Measurements from ENCODE around the gene ARID5A. TPM values are rescaled to one million over a fixed set of nuclear protein-coding genes. Genes with fewer than 3 reads are reported as not detected.
A peak's percentile ranks its signal among the peaks of the same experiment; 100 is the strongest.
"Not testable (repeated sequence)": the region's sequence is repeated elsewhere in the genome, so short reads cannot be mapped to it uniquely, and the experiment has no call there.

ARID5A gene
- 7.5 TPM for polyA plus RNA-seq
- long read RNA-seq, donor 1, result 0 reads
- long read RNA-seq, donor 2, partial matches to known transcripts, result 6 of 9 reads
- long read RNA-seq, donor 2, other reads (novel, unspliced or antisense), result 0 of 9 reads
- long read RNA-seq, donor 3, result 0 reads
- long read RNA-seq, donor 4, result 0 reads
- long read RNA-seq, donor 5, partial matches to known transcripts, result 0 of 1 reads
- long read RNA-seq, donor 5, other reads (novel, unspliced or antisense), result 0 of 1 reads
- long read RNA-seq, donor 6, partial matches to known transcripts, result 0 of 4 reads
- long read RNA-seq, donor 6, other reads (novel, unspliced or antisense), result 0 of 4 reads
- long read RNA-seq, donor 7, partial matches to known transcripts, result 0 of 3 reads
- long read RNA-seq, donor 7, other reads (novel, unspliced or antisense), result 0 of 3 reads
- long read RNA-seq, donor 8, partial matches to known transcripts, result 6 of 9 reads
- long read RNA-seq, donor 8, other reads (novel, unspliced or antisense), result 0 of 9 reads
- long read RNA-seq, donor 9, result 0 reads
- long read RNA-seq, donor 10, partial matches to known transcripts, result 5 of 10 reads
- long read RNA-seq, donor 10, other reads (novel, unspliced or antisense), result 0 of 10 reads
- long read RNA-seq, donor 11, result 0 reads

GRCh38 chr2:96536445-96537065, at the start of gene ARID5A:
ARID5A (plus strand) TSS chr2:96536752; CDS start chr2:96536827, 75 bp downstream.
- Histone ChIP-seq H3K36me3 (ENCODE audit: control insufficient read depth, insufficient read depth, low read length) (no peaks in the 10 kb centered on the region), H3K4me1 (ENCODE audit: control insufficient read depth, insufficient read depth, low read length) (peaks cover 23% of the 10 kb centered on the region), H3K9me3 (ENCODE audit: control insufficient read depth, low read depth, low read length) (no peaks in the 10 kb centered on the region), H3K27ac (ENCODE audit: low read length) (peak within 1 kb of the TSS; percentile 44), H3K27me3 (ENCODE audit: control insufficient read depth, insufficient read depth, low read length) (peaks cover 19% of the 10 kb centered on the region), H3K4me3 (ENCODE audit: low read length) (peak within 1 kb of the TSS; percentile 66)
- peak; percentile 91 for DNase-seq
- WGBS (ENCODE audit: insufficient coverage, low lambda C conversion rate), result no CpG with 5 or more reads among the region's 69 CpGs

GRCh38 chr2:96489261-96489660, 47.3 kb upstream of the ARID5A start:
- Histone ChIP-seq H3K27me3 (ENCODE audit: control insufficient read depth, insufficient read depth, low read length) (no peaks in the 10 kb centered on the region), H3K4me3 (ENCODE audit: low read length) (no peak overlapping the region), H3K36me3 (ENCODE audit: control insufficient read depth, insufficient read depth, low read length) (no peaks in the 10 kb centered on the region), H3K27ac (ENCODE audit: low read length) (no peak overlapping the region), H3K4me1 (ENCODE audit: control insufficient read depth, insufficient read depth, low read length) (peaks cover 8% of the 10 kb centered on the region), H3K9me3 (ENCODE audit: control insufficient read depth, low read depth, low read length) (no peaks in the 10 kb centered on the region)
- WGBS (ENCODE audit: insufficient coverage, low lambda C conversion rate), result 83% methylated on average over 1 of the region's 3 CpGs
- DNase-seq, result no peak

GRCh38 chr2:96489663-96490062, 46.9 kb upstream of the ARID5A start:
- no peaks in the 10 kb centered on the region for H3K27me3 ChIP-seq (ENCODE audit: control insufficient read depth, insufficient read depth, low read length)
- H3K4me3 ChIP-seq (ENCODE audit: low read length), result no peak overlapping the region
- H3K4me1 ChIP-seq (ENCODE audit: control insufficient read depth, insufficient read depth, low read length), result peaks cover 8% of the 10 kb centered on the region
- no peaks in the 10 kb centered on the region for H3K36me3 ChIP-seq (ENCODE audit: control insufficient read depth, insufficient read depth, low read length)
- no peak overlapping the region for H3K27ac ChIP-seq (ENCODE audit: low read length)
- H3K9me3 ChIP-seq (ENCODE audit: control insufficient read depth, low read depth, low read length), result no peaks in the 10 kb centered on the region
- WGBS (ENCODE audit: insufficient coverage, low lambda C conversion rate), result 80% methylated on average over 1 of the region's 1 CpG
- no peak for DNase-seq

- Histone ChIP-seq H3K36me3 (ENCODE audit: control insufficient read depth, insufficient read depth, low read length) (no peaks in the 10 kb centered on the region), H3K9me3 (ENCODE audit: control insufficient read depth, low read depth, low read length) (peaks cover 2% of the 10 kb centered on the region), H3K27ac (ENCODE audit: low read length) (no peak overlapping the region), H3K27me3 (ENCODE audit: control insufficient read depth, insufficient read depth, low read length) (no peaks in the 10 kb centered on the region), H3K4me3 (ENCODE audit: low read length) (no peak overlapping the region), H3K4me1 (ENCODE audit: control insufficient read depth, insufficient read depth, low read length) (no peaks in the 10 kb centered on the region)
- no peak for DNase-seq
- no CpG with 5 or more reads among the region's 1 CpG for WGBS (ENCODE audit: insufficient coverage, low lambda C conversion rate)
Observed at GRCh38 chr2:96491860-96492497, 44.6 kb upstream of the ARID5A start.

- Histone ChIP-seq H3K4me3 (ENCODE audit: low read length) (no peak overlapping the region), H3K36me3 (ENCODE audit: control insufficient read depth, insufficient read depth, low read length) (no peaks in the 10 kb centered on the region), H3K9me3 (ENCODE audit: control insufficient read depth, low read depth, low read length) (peaks cover 2% of the 10 kb centered on the region), H3K27ac (ENCODE audit: low read length) (no peak overlapping the region), H3K27me3 (ENCODE audit: control insufficient read depth, insufficient read depth, low read length) (no peaks in the 10 kb centered on the region), H3K4me1 (ENCODE audit: control insufficient read depth, insufficient read depth, low read length) (no peaks in the 10 kb centered on the region)
- 71% methylated on average over 1 of the region's 5 CpGs for WGBS (ENCODE audit: insufficient coverage, low lambda C conversion rate)
- DNase-seq, result no peak
Observed at GRCh38 chr2:96493072-96493471, 43.5 kb upstream of the ARID5A start.

- no peak for DNase-seq
- H3K4me3 ChIP-seq (ENCODE audit: low read length), result no peak overlapping the region
- H3K9me3 ChIP-seq (ENCODE audit: control insufficient read depth, low read depth, low read length), result peaks cover 2% of the 10 kb centered on the region
- no peaks in the 10 kb centered on the region for H3K4me1 ChIP-seq (ENCODE audit: control insufficient read depth, insufficient read depth, low read length)
- H3K36me3 ChIP-seq (ENCODE audit: control insufficient read depth, insufficient read depth, low read length), result no peaks in the 10 kb centered on the region
- no peaks in the 10 kb centered on the region for H3K27me3 ChIP-seq (ENCODE audit: control insufficient read depth, insufficient read depth, low read length)
- WGBS (ENCODE audit: insufficient coverage, low lambda C conversion rate), result no CpG with 5 or more reads among the region's 1 CpG
- H3K27ac ChIP-seq (ENCODE audit: low read length), result no peak overlapping the region
Observed at GRCh38 chr2:96494188-96494587, 42.4 kb upstream of the ARID5A start.

- H3K27ac ChIP-seq (ENCODE audit: low read length), result no peak overlapping the region
- no CpG with 5 or more reads among the region's 6 CpGs for WGBS (ENCODE audit: insufficient coverage, low lambda C conversion rate)
- H3K4me3 ChIP-seq (ENCODE audit: low read length), result no peak overlapping the region
- peaks cover 14% of the 10 kb centered on the region for H3K27me3 ChIP-seq (ENCODE audit: control insufficient read depth, insufficient read depth, low read length)
- no peaks in the 10 kb centered on the region for H3K36me3 ChIP-seq (ENCODE audit: control insufficient read depth, insufficient read depth, low read length)
- DNase-seq, result no peak
- peaks cover 2% of the 10 kb centered on the region for H3K9me3 ChIP-seq (ENCODE audit: control insufficient read depth, low read depth, low read length)
- no peaks in the 10 kb centered on the region for H3K4me1 ChIP-seq (ENCODE audit: control insufficient read depth, insufficient read depth, low read length)
Observed at GRCh38 chr2:96495982-96496629, 40.4 kb upstream of the ARID5A start.

- Histone ChIP-seq H3K9me3 (ENCODE audit: control insufficient read depth, low read depth, low read length) (peaks cover 2% of the 10 kb centered on the region), H3K27me3 (ENCODE audit: control insufficient read depth, insufficient read depth, low read length) (peaks cover 18% of the 10 kb centered on the region), H3K36me3 (ENCODE audit: control insufficient read depth, insufficient read depth, low read length) (no peaks in the 10 kb centered on the region), H3K4me3 (ENCODE audit: low read length) (no peak overlapping the region), H3K27ac (ENCODE audit: low read length) (no peak overlapping the region), H3K4me1 (ENCODE audit: control insufficient read depth, insufficient read depth, low read length) (peaks cover 15% of the 10 kb centered on the region)
- DNase-seq, result no peak
- WGBS (ENCODE audit: insufficient coverage, low lambda C conversion rate), result no CpG with 5 or more reads among the region's 12 CpGs
Observed at GRCh38 chr2:96498021-96498431, 38.5 kb upstream of the ARID5A start.

- not testable (repeated sequence) for DNase-seq
- H3K4me1 ChIP-seq (ENCODE audit: control insufficient read depth, insufficient read depth, low read length), result peaks cover 21% of the 10 kb centered on the region
- 70% methylated on average over 2 of the region's 6 CpGs for WGBS (ENCODE audit: insufficient coverage, low lambda C conversion rate)
Observed at GRCh38 chr2:96498611-96499010, 37.9 kb upstream of the ARID5A start.

More at GRCh38 chr2:96498611-96499010, 37.9 kb upstream of the ARID5A start:
- H3K36me3 ChIP-seq (ENCODE audit: control insufficient read depth, insufficient read depth, low read length); H3K27ac ChIP-seq (ENCODE audit: low read length); H3K4me3 ChIP-seq (ENCODE audit: low read length); H3K9me3 ChIP-seq (ENCODE audit: control insufficient read depth, low read depth, low read length): not testable (repeated sequence)
- peaks cover 18% of the 10 kb centered on the region for H3K27me3 ChIP-seq (ENCODE audit: control insufficient read depth, insufficient read depth, low read length)

All from large intestine (tissue), 12 donors.